Right ventricle myocardium superior (tissue), 1 donor: ENCODE measurements around the gene TBX5. TPM values are rescaled to one million over a fixed set of nuclear protein-coding genes. Genes with fewer than 3 reads are reported as not detected.

Experiments
- ATAC-seq: fragments of 200-7000 bp; cut with Tn5 transposase; one replicate; pipeline ENCODE4 v1.9.1; 2020; ENCODE audit warnings: mild to moderate bottlenecking; ENCODE audit not compliant: poor library complexity
- DNase-seq: peaks from one replicate; pipeline ENCODE4 v3.0.0-alpha.2; 2020
- intact Hi-C: fragments of 100-400 bp; cut with DNase I; formaldehyde crosslinking; loops from one replicate; pipeline ENCODE4 v1.11.2; 2022
- total RNA-seq: library from RNA; stranded (reverse); fragmentation: NEBNext Ultra II Directional; extraction: Animal tissue kit (Norgen Biotek cat#: 25700); gene quantifications from one replicate; pipeline ENCODE4 v1.2.1, GENCODE V29; 2021
- donor health status: DM: no; HTN: yes; CAD: no; lungs with severe emphysema.

Gene TBX5
- total RNA-seq, 1 donor from 2014 or later: 66.6 TPM

DNA sequence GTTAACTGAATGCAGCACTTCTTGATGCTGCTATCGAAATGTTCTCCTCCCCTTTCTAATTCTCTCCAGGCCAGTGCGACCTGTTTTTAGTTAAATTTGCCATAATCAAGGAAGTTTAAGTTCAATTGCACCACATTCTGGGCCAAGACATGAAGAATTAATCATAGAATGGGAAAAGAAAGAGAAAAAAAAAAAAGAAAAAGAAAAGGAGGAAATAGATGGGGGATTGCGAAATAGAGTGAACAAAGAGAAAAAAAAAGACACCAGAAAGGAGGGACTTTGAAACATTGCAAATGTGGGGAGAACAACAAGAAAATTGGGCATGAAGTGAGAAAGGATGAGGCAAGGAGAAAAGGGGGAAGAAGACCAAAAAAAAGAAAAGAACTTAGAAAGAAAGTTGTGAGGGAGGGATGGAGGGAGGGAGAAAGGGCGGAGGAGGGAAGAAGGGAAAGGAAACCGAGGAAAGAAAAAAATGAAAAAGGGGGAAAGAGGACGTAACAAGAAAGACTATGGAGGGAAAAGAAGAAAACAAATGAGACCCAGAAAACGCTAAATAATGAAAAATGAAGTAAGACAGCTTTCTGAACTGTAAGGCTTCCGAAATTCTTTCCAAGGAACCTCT, 32.8 kb upstream of the TBX5 start:
- intact Hi-C loops: no loop called here
- DNase-seq (no peak), ATAC-seq (no peak)

DNA sequence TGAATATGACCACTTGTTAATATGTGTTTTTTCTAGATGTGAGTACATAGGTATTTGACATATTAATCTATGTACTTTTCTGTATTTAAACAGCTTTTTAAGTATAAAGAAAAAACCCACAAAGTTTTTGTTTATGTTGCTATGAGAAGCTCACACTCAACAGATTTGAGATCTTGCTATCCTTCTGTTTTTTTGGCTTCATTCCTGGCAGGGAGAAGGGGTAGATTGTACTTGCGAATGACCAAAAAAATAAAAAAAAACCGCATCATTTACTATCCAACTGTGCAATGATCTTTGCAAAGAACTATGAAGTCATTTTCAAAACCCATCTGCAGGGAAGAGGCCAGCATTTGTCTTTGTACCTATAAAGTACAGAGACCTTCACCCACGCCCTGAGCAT, 28.4 kb upstream of the TBX5 start:
- intact Hi-C loops: no loop called here
- ATAC-seq: no peak
- no peak for DNase-seq

DNA sequence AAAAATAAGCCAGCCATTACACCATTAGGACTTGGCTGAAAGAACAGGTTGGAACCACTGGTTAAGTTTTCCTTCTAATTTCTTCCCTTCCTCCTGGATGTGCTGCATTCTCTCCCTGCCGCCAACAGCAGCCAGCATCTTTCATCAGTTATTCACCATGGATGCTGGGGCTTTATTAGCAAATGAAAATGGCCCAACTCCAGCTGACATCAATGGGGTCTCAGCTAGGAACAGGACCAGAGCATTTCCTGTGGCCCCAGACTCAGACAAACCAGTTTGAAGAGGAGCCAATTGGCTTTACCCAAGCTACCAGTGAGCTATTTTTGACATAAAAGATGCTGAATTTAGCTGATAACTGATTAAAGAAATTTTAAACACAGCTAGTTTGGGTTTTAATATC, 26.0 kb upstream of the TBX5 start:
- DNase-seq (no peak), ATAC-seq (no peak)
- intact Hi-C loops: no loop called here

DNA sequence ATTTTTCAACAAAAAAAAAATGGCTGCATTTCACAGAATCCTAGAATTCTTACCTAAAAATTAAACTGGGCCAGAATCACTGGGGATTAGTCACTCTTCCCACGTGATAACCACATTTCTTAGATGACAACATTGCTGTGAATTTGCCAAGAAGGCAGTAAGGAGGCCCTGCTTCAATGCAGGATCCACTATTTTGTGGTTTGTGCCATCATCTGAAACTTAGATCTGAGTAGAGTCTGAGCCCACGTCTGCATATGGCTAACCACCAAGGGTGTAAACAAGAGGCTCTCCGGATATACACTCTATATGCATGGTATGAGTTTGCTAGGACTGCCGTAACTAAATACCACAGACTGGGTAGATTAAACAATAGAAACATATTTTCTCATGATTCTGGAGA, 24.4 kb upstream of the TBX5 start:
- intact Hi-C loops: no loop called here
- ATAC-seq (no peak), DNase-seq (no peak)

DNA sequence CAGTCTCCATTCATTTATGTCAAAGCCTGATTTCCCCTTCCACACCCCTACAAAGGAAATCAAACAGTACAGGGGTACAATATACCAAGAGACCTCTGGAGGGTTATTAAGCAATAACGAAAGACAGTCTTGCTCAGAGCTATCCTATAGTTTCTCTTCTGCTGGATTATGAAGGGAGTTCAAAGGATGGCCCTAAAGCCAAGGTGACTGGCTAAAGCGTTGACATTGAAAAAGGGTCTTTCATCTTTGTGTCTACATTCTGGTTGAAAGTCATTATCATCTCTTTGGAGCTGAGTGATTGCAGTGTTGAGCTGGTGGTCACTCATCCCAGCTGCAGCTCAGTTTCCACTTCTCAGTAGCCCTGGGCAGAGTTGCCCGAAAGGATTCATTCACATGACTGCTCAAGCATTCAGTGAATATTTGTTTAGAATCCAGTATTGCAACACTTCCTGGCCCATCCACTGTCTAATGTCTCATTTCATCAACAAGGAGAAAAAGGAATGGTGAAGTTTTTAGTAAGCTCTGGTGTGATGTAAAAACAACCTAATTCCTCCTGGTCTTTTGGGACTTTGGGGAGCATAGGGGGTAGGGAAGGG, 19.2 kb upstream of the TBX5 start:
- intact Hi-C loops: no loop called here
- no peak for ATAC-seq

DNA sequence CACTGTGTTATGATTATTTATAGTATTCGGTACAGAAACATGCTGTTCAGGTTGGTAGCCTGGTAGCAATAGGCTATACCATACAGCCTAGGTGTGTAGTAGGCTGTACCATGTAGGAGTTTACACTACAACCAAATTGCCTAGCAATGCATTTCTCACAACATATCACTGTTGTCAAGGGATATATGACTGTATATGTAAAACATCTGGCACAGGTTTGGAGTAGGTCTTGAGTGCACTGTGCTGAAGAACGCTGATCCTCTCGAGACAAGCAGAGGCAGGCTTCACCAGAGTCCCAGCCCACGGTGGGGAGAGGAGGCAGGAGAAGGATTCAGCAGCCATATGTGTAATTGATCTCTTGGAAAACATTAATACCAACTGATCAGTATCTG, 15.0 kb upstream of the TBX5 start:
- intact Hi-C loops: no loop called here
- ATAC-seq (no peak), DNase-seq (no peak)

More for the DNA sequence above, 19.2 kb upstream of the TBX5 start:
- DNase-seq: no peak

DNA sequence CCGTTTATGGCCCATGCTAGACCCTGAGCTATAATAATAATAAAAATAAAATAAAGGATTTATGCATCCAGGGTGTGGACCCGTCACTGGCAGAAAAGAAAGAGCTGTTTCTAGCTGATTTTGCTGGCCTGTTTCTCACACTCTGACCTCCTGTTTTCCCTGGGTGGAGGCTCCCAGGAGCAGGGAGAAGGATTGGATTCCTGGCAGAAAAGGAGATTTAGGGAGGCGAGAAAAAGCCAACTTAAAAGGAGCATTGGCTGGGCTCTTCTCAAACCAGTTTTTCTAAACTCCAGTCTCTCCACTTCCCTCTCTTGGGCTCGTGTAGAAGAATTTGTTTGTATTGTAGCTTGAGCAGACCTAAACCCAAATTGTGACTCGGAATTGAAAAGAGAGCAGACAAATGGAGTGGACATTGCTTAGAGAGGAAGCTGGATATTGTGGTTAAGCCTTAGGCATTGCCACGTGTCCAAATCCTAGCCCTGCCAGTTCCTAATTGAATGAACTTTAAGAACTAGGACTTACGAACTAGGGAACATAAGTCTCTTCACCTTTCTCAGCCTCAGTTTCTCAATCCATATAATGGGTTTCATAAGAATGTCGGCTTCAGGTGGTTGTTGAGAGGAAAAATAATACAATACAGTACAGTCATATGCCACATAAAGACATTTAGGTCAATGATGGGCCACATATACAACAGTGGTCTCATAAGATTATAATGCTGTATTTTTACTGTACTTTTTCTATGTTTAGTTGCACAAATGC, 14.4 kb upstream of the TBX5 start:
- intact Hi-C loops: no loop called here
- ATAC-seq: no peak

DNA sequence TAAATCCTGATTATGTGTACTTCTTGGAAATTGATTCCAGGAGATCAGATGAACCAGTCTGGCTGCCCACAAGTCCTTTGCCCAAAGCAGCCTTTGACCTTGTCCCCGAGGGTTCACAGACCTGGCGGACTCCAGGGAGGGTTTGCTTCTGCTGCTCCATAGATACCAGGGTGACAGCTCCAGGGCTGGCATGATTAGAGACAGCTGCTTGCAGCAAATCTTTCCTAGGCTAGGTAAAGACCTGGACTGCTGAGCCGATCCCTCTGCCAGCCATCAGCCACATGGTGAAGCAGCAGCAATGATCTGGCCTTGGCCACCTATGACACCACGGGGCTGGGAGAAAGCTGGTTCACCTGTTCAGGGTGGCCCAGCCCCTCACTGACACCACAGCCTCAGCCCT, 10.1 kb upstream of the TBX5 start:
- DNase-seq (no peak), ATAC-seq (peak; percentile 62)
- intact Hi-C loops: no loop called here

More for the DNA sequence above, 14.4 kb upstream of the TBX5 start:
- no peak for DNase-seq

DNA sequence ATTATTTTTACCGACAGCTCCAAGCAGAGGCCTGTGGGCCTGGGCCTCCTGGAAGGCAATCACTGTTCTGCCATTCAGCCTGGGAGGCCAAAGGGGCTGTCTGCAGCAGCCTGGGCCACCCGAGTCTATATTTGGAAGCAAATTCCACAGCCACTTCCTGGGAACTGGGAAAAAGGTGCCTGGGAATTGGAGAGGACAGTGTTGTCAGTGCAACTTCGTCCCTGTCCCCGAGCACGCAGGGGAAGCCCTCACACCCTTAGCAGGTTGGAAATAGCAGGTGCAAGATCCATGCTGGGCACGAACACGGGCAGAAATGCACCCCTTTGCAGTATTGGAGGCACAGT, 9.6 kb upstream of the TBX5 start:
- ATAC-seq: peak; percentile 57
- DNase-seq: no peak
- intact Hi-C loops: no loop called here

DNA sequence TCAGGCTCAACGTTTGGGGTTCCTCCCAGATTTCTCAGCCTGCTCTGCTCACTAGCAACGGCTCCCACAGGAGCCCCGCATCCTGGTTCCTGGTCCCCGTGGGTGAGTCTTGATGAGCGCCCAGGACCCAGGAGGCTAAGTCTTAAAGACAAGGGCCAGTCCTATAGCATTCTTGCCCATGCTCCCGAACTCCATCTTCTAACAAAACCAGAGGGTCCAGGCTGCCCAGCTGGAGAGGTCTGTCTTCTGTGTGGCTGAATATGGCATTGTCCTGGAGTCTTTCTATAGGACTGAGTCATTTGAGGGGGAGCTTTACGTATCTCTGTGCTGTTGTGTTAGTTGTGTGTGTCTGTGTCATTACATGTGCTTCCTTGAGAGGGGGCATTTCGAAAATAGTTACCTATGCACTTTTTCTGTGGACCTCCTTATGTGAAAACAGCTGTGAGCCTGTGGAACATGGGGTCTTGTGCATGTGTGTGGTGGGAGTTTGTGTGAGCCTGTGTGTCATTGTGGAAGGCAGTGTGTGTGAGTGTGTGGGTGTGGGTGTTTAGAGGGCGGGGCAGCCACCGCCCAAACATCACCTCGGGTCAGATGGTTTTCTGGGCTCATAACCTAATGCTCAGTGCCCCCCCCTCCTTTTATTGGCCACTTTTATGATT, 9.1 kb upstream of the TBX5 start:
- DNase-seq (no peak), ATAC-seq (no peak)
- intact Hi-C loops: no loop called here

DNA sequence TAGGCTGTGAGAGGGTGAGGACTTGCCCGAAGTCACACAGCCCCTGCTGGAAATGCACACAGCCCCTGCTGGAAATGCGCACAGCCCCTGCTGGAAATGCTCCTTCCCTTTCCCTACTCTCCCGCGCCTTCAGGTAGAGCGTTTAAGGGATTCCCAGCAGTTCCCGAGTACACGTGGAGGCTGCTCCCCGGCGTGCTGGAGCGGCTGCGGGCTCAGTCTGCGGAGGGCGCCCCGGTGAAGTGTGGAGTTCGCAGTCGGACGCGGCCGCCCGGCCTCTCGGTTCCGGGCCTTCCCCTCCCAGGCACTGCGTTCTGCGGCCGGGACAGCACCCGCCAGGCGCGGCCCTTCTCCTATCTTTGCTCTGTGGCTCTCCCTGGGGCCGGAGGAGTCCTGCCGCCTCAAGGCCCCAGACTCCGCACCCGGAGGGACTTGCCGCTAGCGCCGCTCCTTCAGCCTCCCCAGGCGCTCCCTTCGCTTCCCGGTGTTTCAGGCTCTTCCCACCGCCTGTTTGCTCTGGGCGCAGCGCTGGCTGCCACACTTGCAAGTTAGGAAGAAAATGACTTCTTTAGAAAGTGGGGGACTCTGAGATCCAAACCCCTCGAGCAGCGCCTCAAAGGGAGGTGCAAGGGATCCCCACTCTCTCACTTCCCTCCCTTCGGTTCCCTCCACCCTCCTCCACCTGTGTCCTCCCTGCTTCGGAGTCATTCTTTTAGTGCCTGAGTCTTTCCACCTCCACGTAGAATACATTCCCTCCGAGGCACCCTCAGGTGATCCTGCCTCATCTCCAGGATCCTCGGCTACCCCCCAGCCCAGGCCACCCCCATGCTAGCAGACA, 8.3 kb upstream of the TBX5 start:
- ATAC-seq: no peak
- DNase-seq: no peak
- intact Hi-C loops: no loop called here

DNA sequence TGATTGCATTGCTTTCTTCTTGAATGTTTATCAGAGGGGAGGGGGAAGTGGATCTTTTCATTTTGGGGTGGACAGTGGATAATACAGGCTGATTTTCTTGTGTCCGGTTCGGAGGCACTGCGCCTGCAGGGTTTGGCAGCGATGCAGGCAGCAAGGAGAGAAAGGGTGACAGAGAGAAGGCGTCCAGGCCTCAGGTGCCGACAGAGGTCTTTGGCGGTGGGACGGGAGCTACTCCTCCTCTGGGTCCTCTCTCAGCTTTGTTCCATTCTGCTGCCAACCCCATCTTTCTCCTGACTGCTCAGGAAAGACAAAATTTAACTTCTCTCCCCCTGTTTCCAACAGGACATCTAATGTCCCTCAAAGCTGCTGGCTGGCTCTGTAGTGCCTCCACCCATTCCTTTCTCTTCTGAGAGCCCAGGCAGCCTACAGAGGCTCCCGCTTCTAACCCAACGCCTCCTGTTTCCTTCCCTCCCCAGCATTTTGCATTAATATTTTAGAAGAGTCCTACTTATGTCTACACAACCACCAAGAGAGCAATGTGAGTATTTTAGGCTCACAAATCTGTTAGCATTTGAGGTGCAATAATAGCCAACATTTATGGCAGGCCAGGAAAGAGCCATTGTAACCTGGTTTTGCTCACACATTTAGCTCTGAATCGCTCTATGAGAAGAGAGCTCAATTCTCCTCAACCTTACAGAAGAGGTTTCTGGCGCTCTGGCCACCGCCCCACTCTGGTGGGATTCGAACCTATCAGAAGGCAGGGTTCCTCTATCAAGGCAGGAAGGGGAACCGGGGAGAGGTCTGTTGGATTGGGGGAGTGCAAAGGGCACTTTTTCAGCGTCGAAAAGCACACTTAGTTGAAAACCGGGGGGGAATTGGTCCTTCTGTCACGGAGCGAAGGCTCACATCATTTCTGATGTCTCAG, 7.1 kb upstream of the TBX5 start:
- ATAC-seq (no peak), DNase-seq (no peak)
- intact Hi-C loops: no loop called here

DNA sequence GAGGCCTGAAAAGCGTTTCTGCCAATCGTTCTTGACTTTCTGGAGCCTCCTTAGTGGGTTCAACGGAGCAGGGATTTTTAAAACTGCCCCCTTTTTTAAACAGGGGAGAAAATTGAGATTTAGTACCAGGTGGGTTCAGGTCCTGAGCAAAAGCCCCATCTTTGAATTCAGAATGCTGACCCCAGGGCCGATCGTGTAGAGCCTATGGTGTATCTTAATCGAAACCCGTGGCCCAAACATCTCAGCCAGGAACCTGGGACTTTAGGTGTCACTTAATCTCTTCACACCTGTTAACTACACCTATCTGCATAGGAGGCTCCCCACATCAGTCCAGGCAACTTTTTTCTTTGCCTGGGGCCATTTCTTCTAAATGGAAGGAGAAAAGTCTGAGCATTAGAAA, 6.4 kb upstream of the TBX5 start:
- intact Hi-C loops: no loop called here
- ATAC-seq: no peak
- DNase-seq: no peak

DNA sequence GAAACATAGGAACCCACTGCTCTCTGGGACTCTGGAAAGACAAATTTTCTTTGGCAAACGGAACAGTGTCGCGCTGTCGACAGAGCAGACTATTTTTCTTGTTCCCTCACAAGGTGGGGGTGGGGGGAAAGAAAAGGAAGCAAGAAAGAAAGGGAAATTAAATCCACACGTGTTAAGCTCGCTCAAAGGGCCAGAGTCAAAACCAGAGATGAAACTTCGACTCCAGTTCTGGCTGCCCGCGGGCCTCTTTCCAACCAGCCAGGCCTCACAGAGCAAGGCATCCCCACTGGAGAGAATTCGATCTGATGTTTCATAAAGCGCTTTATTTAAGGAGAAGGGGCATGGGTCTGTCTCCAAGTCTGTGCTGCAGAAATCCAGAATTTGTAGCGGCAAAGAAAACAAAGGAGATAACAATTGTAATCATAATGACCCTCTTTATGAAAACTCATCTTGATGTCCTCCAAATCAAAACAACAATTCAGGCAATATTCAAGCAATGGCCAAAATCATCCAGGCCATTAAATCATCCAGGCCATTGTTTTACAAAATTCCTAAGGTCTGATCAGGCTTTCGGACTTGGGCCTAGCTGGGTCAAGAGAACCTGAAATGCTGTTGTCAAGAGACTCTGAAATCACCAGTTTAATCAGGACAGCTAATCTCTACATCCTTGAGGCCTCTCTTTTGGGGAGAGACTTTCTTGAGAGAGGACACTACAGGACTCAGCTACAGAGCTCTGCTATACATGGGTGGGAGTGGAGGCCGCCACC, 5.3 kb upstream of the TBX5 start:
- ATAC-seq (no peak), DNase-seq (no peak)
- intact Hi-C loops: no loop called here

DNA sequence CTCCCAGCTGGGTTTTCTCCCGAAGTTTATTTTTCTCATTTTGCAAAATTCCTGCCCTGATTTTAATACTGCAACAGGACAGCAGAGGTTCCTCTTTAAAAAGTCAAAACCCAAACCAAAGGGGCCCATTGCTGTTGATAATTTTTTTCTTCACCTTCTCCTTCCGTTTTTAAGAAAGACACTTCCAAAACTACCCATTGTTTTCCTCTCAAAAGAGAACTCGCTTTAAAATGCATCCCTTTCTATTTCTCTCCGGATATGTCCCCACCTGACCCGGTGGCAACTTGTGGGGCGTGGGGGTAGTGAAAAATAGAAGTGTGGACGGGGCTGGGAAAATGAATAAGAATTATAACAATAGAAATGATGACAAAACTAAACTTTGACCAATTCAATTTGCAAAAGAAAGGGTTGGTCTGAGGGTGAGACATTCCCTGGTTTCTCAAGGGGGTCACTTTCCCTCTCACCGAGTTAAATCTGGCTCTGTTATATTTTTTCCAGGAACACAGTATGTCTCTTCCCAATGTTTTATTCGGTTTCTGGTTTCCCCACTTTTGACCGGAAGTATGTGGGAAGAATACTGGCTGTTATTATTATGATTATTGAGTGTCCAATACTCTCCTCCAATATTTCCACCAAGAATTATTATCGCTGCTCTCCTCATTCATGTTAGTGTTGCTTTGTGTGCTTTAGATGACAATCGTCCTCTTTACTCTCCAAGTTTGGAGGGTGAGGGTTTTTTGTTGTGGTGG, 4.1 kb upstream of the TBX5 start:
- intact Hi-C loops: no loop called here
- ATAC-seq (no peak), DNase-seq (no peak)

DNA sequence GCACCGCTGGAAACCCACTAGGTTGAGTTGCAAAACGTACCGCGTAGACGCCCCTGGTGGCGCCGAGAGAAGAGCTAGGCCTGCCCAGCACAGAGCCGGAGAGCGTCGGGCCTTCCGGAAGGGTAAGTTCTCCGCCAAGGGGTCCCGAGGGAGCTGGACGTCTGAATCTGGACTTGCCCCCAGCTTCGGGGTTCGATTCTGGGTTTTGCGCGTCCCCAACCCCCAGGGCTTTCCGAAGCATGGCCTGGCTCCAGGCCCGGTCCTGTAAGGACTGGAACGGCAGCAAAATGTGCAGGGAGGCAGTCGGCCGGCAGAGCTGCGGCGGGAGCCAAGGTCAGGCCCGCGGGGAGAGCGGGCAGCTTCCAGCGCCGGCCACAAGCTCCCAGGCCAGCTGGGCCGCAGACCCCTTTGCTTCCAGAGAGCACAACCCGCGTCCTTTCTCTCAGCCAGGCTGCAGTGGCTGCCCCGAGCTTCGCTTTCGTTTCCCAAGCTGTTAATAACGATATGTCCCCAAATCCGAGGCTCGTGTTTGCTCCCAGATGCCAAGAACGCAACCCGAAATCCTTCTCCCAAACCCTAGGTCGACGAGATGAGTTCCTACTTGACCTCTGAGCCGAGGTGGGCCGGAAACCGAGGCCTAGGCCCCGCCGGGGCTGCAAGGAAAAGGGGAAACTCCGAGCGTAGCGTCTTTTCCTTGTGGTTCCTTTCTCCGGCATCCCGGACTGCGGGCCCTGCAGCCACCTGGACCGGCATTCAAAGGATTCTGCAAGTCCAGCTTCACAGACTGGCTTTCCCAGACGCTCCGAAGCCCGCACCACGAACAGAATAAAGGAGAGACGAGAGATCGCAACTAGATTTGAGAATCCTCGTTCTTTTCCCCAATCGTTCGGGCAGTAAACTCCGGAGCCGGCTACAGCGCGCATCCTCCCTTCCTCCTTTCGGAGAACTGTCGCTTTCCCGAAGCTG, 3.2 kb upstream of the TBX5 start:
- intact Hi-C loops: no loop called here

More for the DNA sequence above, 3.2 kb upstream of the TBX5 start:
- ATAC-seq (peak; percentile 42), DNase-seq (peak; percentile 74)
